ENCODE measurements around the gene ADGRL3.
"Not testable (repeated sequence)": the region's sequence is repeated elsewhere in the genome, so short reads cannot be mapped to it uniquely, and the experiment has no call there.

The ADGRL3 gene

DNA sequence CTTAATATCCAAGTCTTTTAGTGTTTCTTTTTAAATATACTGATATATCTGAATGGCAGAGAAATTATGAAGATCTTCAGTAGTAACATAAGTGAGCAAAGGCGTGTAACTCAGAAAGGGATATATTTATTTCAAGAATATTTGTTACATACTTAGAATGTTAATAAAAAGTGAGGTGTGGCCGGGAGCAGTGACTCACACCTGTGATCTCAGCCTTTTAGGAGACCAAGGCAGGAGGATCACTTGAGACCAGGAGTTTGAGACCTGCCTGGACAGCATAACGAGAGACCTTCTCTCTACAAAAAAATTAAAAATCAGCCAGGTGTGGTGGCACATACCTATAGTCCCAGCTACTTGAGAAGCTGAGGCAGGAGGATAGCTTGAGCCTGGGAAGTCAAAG, 651.0 kb downstream of the ADGRL3 start:
- DNase-seq = no peak

DNA sequence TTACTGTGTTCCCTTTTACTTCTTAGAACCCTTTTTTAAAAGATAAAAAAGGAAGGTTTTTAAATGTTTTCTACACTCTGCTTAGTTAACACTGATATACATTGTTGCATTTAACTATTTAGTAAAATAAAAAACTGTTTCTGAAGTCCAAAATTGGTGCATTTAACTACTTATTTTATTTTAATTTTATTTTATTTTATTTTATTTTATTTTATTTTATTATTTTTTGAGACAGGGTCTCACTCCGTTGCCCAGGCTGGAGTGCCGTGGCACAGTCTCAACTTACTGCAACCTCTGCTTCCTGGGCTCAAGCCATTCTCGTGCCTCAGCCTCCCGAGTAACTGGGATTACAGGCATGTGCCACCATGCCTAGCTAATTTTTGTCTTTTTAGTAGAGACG, 652.0 kb downstream of the ADGRL3 start:
- not testable (repeated sequence) for DNase-seq

DNA sequence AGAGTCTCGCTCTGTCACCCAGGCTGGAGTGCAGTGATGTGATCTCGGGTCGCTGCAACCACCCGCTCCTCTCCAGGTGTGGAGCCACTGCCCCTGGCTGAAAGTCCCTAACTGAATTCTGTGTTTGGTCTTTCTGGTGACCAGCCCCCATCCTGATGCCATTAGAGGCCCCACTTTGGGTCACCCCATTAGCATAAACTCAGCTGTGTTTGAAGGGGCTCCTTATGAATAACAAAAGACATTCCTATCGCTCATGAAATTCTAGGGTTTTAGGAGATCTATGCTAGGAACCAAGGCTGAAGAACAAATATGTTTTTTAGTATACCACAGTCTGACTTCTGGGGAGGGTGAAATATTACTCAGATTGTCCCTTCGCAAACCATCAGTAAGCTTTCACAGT, 652.9 kb downstream of the ADGRL3 start:
- DNase-seq = no peak

DNA sequence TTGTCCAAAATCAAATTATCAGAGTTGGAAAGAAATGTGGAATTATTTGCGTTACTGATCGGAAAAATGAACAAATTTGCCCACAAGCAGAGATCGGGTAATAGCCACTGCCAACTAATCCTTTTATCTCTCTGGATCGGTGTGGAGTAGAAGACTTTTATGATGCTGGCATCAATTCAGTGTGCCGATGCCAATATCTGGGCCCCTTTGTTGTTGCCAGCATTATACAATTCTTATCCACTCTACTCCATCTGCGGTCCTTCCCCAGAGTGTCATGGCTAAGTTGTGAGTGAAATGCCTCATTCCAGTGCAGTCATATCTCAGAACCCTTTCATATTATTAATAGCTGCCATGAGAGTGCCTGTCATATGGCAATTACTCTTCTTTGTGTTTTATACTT, 660.2 kb downstream of the ADGRL3 start:
- DNase-seq = no peak

DNA sequence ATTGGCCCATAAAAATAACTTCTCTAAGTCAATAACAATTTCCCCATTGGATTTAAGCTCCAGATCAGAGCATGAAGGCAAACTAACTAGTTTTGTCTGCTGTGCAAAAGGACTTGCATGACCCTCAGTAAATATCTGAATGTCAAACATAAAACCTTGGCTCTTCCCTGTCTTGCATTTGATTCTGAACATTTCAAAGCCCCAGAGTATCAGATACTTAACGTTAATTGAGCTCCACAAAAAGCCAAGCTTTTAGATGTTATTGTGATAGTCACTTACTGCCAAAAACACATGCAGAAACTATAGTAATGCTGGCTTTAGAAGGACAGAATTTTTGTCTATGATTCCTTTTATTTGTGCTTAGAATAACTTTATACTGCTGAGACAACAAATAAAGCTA, 664.2 kb downstream of the ADGRL3 start:
- no peak for DNase-seq

DNA sequence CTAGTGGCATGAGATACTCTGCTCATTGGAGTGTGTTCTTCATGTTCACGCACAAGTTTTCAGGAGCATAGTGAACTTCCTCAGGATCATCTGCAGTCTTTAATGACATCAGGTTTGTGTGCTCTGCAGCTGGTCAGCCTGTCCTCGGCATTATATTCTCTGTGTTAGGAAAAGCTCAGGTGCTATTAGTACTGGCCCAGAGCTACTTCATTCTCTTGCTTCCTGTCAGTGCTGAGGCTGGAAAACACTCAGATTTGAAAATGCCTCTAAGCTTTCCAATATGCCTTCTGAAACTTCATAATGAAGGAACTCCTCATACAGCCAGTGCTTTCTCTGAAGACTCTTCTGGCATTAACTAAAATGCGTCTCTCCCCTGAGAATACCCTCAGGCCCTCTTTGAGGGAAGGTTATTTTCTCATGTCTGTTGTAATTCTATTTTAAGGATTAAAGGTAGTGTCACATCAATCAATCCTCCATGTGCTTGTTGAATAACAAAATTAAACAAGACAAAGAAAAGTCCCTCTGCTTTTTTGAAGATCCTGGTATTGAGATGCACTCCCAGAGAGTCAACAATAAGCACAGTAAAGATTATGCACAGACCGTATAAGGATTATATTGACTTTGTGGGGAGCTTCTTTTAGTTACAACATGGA, 666.4 kb downstream of the ADGRL3 start:
- no peak for DNase-seq

DNA sequence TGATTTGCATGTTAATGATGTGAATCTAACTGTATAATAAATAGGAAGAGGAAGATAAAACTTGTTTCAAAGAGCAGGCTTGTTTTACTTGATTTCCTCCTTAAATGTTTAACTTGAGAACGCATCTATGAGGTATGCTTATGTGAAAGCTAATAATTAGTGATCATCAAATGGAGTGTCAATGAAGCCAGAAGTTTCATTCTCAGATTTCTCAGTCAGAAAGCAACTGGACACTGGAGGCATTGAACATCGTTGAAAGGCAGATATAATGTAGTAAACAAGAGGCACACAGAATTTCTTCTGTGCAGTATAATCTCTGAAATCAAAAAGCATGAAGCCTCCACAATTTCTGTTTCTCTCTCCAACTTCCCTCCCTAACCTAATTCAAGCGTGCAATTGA, 672.9 kb downstream of the ADGRL3 start:
- DNase-seq = no peak

DNA sequence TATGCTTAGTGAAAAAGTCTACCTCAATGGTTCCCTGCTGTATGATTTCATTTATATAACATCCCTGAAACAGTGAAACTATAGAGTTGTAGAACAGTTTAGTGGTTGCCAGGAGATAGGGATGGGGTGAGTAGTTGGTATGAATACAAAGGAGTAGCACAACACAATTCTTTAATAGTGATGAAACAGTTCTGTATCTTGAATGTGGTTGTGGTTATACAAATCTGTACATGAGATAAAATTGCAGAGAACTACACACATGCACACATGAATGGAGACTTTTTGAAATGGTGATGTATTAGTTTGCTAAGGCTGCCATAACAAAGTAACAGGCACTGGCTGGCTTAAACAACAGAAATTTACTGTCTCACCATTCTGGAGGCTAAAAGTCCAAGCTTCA, 677.1 kb downstream of the ADGRL3 start:
- no peak for DNase-seq

DNA sequence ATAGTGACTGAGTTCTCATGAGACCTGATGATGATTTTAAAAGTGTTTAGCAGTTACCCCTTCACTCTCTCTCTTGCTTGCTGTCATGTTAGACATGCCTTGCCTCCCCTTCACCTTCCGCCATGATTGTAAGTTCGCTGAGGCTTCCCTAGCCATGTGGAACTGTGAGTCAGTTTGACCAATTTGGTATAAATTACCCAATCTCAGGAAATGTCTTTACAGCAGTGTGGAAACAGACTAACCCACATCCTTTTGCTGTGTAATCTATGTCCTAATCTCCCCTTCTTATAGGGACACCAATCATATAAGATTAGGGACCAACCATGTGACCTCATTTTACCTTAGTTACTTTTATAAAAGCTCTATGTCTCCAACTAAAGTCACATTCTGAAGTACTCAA, 677.8 kb downstream of the ADGRL3 start:
- no peak for DNase-seq

DNA sequence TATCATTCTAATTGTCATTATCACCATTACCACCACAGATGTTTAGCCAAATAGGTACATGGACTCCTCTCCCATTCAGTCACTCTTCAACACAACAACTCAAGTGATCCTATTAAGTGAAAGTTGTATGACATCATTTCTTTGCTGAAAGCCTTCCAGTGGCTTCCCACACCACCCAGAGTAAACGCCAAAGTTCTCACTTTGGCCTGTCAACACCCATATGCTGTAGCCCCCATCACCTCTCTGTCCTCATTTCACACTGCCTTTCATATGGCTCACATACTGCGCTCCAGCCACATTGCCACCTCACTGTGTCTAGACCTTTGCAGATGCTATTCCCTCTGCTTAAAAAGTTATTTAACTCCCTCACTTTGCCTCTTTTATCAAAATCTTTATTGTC, 682.3 kb downstream of the ADGRL3 start:
- no peak for DNase-seq

DNA sequence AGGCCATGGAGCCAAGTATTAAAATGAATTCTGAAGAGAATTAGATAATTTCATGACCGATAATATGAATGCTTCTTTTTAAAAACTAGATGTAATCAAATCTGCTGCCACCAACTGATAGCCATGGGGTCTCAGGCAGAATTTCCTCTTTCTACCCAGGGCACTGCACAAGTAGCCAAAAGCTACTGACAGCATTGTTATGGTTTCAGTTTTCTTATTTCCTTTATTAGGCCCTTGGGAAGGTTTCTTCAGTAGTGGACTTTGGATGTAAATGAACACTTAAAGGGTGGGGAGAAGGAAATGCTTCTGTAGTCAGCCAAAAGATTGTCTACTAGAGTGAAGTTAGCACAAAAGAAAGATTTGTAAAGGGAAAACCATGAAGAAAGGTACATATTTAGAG, 686.0 kb downstream of the ADGRL3 start:
- DNase-seq = no peak

DNA sequence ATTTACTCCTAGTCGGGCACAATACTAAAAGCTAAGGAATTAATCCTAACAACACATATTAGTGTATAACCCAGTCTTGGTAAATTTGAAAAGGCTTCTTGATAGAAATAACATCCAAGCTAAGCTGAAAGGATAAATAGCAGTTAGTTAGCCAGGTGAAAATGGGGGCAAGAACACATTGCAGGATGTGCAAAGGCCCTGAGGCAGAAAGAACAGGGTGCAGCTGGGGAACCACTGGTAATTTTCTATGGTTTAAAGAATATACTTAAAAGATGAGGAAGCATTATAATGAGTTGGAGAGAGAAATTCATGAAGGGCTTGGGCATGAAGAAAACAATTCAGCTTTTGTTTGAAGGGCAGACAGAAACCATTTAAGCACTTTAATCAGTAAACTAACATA, 689.0 kb downstream of the ADGRL3 start:
- no peak for DNase-seq

DNA sequence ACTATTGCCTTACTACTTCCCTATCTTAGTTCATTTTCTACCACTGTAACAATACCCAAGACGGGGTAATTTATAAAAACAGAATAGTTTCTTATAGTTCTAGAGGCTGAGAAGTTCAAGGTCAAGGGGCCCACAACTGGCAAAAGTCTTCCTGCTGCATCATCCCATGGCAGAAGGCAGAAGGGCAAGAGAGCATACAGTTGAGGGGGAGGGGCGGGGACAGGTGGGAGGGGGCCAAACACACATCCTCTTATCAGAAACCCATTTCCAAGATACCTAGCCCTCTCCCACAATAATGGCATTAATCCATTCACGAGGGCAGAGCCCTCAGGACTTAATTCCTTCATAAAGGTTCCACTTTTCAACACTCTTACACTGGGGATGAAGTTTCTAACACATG, 690.2 kb downstream of the ADGRL3 start:
- DNase-seq = no peak

DNA sequence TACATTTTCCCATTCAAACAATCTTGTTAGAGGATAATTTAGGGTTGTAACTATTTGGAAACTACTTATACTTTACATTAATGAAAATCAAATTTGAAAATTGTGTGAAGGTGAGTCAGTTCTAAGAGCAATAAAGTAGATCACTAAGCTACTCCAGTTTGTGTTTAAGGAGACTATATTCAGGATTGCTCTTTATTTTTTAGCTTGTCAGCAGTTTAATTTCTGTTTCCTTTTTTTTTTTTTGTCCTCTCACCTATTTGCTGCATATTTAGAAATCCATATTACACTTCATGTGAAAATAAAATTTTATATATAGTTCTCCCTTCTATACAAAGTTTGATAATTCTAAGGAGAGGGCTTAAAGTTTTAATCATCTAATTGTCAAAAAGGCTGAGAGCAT, 691.8 kb downstream of the ADGRL3 start:
- DNase-seq = no peak

DNA sequence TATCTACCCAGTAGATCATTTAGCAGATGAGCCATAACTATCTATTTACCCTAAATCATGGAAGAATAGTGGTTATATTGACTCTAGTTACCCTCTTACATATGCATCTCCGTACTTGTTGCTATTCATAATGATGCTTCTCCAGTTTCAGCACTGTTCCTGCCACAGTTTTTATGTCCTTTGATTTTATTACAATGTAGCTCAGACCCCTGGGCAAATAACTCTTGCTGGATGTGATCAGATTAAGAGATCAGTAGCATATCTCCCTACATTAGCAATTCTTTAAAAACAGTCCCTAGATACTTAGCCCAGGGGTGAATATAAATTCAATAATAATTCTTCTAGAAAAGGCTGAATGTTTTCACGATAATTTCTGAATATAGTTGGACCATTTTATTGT, 696.5 kb downstream of the ADGRL3 start:
- no peak for DNase-seq

DNA sequence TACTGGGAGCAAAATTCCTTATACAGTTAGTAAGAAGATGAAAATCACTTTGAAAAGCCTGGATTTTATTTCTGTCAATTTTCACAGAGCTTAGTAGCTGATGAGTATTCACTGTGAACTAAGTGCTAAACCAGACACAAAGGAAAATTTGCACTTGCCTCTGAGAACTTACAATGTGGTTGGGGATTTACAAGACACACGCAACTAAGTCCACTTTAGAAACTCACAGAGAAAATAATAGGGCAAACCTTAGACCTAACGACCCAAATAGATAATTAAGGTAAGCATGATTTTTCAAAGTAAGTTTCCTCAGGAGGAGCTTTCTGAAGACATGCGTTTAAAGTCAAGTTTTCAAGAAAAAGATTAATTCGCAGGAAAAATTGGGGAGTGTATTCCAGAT, 708.9 kb downstream of the ADGRL3 start:
- DNase-seq = no peak

DNA sequence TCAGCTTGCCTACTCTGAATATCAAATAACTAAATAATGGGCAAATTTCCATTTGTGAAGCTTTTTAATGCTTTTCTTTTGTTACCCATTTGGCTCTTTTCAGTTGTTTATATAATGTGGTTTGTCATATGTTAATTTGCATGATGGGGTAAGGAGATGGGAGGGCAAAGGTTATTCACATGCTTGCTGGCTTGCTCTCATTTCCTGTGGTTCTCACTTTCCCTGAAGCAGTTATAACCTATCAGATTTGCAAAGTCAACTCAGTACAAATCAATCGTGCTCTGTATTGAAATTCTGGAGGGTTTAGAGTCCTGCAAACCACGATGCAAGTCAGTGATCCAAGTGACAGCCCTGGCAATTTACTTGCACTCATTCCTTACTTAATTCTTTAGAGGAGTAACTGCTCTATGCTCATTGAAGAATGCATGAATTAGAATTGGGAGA, 711.2 kb downstream of the ADGRL3 start:
- no peak for DNase-seq

DNA sequence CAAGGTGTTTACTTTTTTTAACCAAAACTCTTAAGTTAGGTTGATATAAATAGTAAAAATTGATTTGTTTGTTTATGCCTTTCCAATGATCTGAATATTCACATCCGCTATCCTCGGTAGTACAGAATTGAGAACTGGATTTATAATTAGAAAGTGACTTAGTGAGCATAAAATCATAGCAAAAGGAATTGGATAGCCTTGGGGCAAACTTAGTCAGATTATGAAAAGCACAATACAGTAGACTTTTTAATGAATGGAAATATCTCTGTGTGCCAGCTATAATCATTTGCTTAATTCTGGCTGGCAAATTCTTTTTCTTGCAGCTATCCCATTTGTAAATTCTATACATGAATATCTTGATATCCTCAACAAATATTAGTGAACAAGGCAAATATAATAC, 713.5 kb downstream of the ADGRL3 start:
- DNase-seq = no peak

DNA sequence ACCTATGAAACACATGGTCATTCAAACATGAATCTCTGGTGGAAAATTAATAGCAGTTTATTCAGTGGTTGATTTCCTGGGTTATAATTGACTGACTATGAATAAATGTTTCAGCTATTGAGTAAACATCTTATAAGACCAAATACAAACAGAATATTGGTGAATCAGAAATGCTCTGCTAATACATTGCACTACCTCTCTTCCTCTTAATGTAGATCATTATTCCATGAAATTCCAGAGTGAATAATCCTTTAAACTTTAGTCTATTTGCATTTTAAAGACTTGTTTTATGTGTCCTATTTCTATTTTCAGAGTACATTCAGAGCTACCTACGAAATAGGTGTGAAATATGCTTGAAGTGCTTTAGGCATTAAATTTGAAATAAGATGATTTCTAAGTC, 715.4 kb downstream of the ADGRL3 start:
- no peak for DNase-seq

DNA sequence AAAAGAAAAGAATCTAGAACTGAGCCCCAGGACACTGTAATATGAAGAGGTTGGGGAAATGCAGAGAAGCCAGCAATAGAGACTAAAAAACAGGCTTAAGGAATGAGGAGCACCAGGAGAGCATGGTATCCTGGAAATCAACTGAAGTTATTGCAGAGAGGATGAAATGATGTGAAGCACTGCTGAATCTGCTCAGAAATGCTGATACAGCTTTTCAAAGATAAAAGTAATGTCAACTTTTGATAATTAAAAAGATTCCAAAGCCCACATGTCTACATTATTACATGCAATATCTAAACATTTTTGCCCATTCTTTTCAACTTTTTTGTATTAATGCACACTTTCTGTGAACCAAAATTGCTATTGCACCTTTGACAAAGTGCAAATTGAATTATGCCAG, 718.4 kb downstream of the ADGRL3 start:
- DNase-seq = no peak

DNA sequence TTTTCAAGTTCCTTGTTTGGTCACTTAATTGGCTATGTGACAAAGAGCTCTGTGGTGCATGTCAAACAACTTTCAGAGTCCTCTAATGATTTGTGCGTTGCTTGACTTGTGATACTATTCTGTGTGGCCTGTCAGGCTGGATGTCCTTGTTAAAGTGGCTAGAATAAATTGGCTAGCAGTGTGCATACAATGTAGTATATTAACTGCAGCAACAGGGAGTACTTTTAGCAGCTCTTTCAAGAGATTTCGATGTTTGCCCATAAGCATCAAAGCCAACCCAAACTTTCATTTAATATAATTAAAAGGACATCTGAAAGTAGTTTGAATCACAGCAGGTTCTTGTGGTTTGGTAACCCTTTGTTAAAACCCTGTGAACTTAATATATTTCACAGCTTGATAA, 718.9 kb downstream of the ADGRL3 start:
- DNase-seq = no peak

DNA sequence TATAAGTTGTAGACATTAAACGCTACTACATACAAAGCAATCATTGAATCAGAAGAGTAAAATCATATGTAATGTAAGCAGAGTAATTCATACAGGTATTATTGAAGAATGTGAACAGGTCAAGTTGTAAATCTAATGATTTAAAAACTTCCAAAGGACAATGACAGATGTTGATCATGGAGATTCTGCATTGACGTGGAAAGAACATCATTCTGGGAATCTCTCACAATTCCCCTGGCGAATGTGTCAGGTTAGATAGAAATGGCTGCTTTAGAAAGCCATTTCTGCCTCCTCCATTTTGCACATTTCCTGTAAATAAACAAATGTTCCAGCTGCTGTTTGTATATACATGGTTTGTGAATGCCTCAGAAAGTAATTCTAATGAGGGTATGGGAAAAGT, 719.4 kb downstream of the ADGRL3 start:
- no peak for DNase-seq

DNA sequence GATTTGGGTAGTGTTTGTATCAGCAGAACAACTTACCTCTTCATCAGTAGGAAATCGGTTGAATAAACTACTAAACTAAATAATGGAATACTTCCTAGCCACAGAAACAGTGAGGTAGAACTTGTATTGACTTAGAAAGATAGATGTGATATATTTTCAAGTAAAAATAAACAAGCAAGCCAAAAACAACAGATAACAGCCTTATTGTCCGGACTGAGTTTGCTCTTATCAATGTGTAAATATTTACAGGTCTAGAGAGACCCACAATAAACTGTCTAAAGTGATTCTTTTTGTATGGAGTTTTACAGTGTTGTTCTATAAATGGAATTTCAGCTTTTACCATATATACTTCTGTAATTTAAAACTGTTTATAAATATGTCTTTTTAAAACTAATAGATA, 721.8 kb downstream of the ADGRL3 start:
- no peak for DNase-seq

DNA sequence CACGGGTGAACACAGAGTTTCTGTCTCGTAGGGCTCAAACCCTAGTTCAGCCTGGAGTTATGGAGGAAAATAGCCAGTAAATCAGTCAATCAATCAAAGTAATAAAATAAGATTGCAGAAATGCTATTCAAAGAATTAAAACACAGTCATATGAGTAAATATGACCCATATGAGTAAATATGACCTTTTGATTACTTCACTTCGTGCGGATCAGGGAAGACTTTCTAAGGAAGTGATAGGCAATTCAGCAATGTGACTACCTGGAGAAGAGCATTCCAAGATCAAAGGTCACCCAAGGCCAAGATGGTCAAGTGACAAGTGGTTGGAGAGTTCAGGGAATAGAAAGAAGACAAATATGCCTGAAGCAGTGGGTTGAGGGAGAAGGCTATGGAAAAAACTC, 722.6 kb downstream of the ADGRL3 start:
- DNase-seq = no peak

DNA sequence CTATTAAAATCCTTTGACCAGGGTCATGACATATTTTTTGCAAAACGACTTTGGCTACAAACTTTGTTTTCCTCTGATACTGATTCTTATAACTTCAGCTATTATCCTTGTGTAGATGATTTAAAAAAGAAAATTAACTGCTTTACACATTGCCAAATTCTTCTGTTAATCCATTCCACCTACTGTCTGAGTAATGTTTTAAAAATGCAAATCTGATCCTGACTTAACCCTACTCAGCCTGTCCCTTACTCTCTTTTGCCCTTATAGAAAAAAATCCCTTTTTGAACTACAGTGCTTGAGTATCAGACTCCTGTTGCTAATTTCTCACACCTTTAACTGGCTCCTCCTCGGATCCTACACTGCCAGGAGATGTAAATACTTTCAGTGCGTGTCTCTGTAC, 723.1 kb downstream of the ADGRL3 start:
- DNase-seq = no peak

DNA sequence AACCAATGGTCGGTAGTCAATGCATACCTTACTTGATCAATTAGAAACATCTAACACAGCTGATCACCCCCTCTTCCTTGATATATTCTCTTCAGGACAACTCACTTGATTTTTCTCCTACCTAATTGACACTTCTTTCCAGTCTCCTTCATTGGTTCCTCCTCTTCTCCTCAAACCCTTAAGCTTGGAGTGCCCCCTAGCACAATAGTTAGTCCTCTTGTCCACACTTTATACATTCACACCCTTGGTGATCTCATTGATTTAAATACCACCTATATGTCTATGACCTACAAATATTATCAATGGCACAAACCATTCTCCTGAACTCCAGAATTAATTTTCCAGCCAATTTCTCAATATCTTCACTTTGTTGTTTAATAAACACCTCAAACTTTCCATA, 724.0 kb downstream of the ADGRL3 start:
- DNase-seq = no peak
